HG03097 (cell line): Measurements from ENCODE around the gene DLGAP4.
"Not testable (repeated sequence)": the region's sequence is repeated elsewhere in the genome, so short reads cannot be mapped to it uniquely, and the experiment has no call there.

Experiments used
- ATAC-seq: cut with Tn5 transposase; IDR thresholded peaks from one replicate; pipeline ENCODE4 v1.9.1; 2021; ENCODE audit not compliant: unreplicated experiment, low FRiP score

Gene DLGAP4

GRCh38 chr20:36370991-36371790, 65.1 kb downstream of the DLGAP4 start:
- ATAC-seq, result no peak

GRCh38 chr20:36372666-36373065, 66.5 kb downstream of the DLGAP4 start:
- no peak for ATAC-seq

GRCh38 chr20:36373089-36373488, 67.0 kb downstream of the DLGAP4 start:
- no peak for ATAC-seq

- no peak for ATAC-seq
Observed at GRCh38 chr20:36374995-36375394, 68.9 kb downstream of the DLGAP4 start.

- no peak for ATAC-seq
Observed at GRCh38 chr20:36377348-36378326, 71.5 kb downstream of the DLGAP4 start.

- ATAC-seq, result no peak
Observed at GRCh38 chr20:36378686-36379085, 72.5 kb downstream of the DLGAP4 start.

- ATAC-seq, result not testable (repeated sequence)
Observed at GRCh38 chr20:36379914-36380313, 73.8 kb downstream of the DLGAP4 start.

GRCh38 chr20:36384022-36384619, 78.0 kb downstream of the DLGAP4 start:
- no peak for ATAC-seq

GRCh38 chr20:36385503-36385902, 79.4 kb downstream of the DLGAP4 start:
- ATAC-seq, result no peak

GRCh38 chr20:36386236-36386635, 80.1 kb downstream of the DLGAP4 start:
- no peak for ATAC-seq

GRCh38 chr20:36390269-36390668, 84.1 kb downstream of the DLGAP4 start:
- ATAC-seq, result no peak

GRCh38 chr20:36390719-36391415, 84.7 kb downstream of the DLGAP4 start:
- no peak for ATAC-seq

GRCh38 chr20:36391456-36391855, 85.3 kb downstream of the DLGAP4 start:
- ATAC-seq, result no peak

GRCh38 chr20:36391955-36392354, 85.8 kb downstream of the DLGAP4 start:
- ATAC-seq, result no peak

- no peak for ATAC-seq
Observed at GRCh38 chr20:36392989-36393388, 86.8 kb downstream of the DLGAP4 start.

- ATAC-seq, result no peak
Observed at GRCh38 chr20:36394340-36394965, 88.3 kb downstream of the DLGAP4 start.

GRCh38 chr20:36396340-36396739, 90.2 kb downstream of the DLGAP4 start:
- ATAC-seq, result no peak

GRCh38 chr20:36396847-36397630, 90.9 kb downstream of the DLGAP4 start:
- no peak for ATAC-seq

- ATAC-seq, result no peak
Observed at GRCh38 chr20:36398515-36398914, 92.4 kb downstream of the DLGAP4 start.
